ENCODE data around the gene VPS11. TPM values are rescaled to one million over a fixed set of nuclear protein-coding genes. Genes with fewer than 3 reads are reported as not detected.
A peak's percentile ranks its signal among the peaks of the same experiment; 100 is the strongest.

Gene VPS11
- total RNA-seq, result 35.1 and 37.1 TPM in 2 replicates

GRCh38 chr11:119067371-119068222, at the start of gene VPS11:
Gene VPS11 (plus strand): TSS chr11:119067818. CDS start chr11:119067824, 6 bp downstream.
- Histone ChIP-seq H3K79me2 (ENCODE audit: insufficient read depth, low read length) (peaks cover 50% of the 10 kb centered on the region), H3K4me3 (ENCODE audit: insufficient read depth, low read length) (peak within 1 kb of the TSS; percentile 98), H4K20me1 (ENCODE audit: insufficient read depth, low read length) (no peaks in the 10 kb centered on the region), H3K27me3 (ENCODE audit: insufficient read depth, low read length) (no peaks in the 10 kb centered on the region), H3K4me1 (ENCODE audit: insufficient read depth, low read length) (peaks cover 5% of the 10 kb centered on the region), H3K9me3 (ENCODE audit: low read depth, low read length) (no peaks in the 10 kb centered on the region), H3K27ac (ENCODE audit: low read depth, low read length) (peak within 1 kb of the TSS; percentile 85), H3K4me2 (ENCODE audit: insufficient read depth, low read length) (peak within 1 kb of the TSS; percentile 90), H3K36me3 (ENCODE audit: insufficient read depth, low read length) (peaks cover 24% of the 10 kb centered on the region), H2AFZ (ENCODE audit: low read length) (peak within 1 kb of the TSS; percentile 99)
- TF ChIP-seq, protein P1, sequence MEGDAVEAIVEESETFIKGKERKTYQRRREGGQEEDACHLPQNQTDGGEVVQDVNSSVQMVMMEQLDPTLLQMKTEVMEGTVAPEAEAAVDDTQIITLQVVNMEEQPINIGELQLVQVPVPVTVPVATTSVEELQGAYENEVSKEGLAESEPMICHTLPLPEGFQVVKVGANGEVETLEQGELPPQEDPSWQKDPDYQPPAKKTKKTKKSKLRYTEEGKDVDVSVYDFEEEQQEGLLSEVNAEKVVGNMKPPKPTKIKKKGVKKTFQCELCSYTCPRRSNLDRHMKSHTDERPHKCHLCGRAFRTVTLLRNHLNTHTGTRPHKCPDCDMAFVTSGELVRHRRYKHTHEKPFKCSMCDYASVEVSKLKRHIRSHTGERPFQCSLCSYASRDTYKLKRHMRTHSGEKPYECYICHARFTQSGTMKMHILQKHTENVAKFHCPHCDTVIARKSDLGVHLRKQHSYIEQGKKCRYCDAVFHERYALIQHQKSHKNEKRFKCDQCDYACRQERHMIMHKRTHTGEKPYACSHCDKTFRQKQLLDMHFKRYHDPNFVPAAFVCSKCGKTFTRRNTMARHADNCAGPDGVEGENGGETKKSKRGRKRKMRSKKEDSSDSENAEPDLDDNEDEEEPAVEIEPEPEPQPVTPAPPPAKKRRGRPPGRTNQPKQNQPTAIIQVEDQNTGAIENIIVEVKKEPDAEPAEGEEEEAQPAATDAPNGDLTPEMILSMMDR (IDR thresholded peaks at IDR 0.05; ENCODE audit: extremely low read depth, low read depth, low read length), result no peak
- peak; percentile 100 for DNase-seq (ENCODE audit: insufficient read length, low spot score, missing footprints)

- peaks cover 69% of the 10 kb centered on the region for H3K79me2 ChIP-seq (ENCODE audit: insufficient read depth, low read length)
These were observed 49.3 kb upstream of the VPS11 start, which contains the start of the genes RPS25 and TRAPPC4 for GRCh38 chr11:119018074-119018938. Gene RPS25 (minus strand): TSS chr11:119018343. CDS start chr11:119018284, 59 bp downstream. Gene TRAPPC4 (plus strand): TSS chr11:119018766. CDS start chr11:119018796, 30 bp downstream.

DNA sequence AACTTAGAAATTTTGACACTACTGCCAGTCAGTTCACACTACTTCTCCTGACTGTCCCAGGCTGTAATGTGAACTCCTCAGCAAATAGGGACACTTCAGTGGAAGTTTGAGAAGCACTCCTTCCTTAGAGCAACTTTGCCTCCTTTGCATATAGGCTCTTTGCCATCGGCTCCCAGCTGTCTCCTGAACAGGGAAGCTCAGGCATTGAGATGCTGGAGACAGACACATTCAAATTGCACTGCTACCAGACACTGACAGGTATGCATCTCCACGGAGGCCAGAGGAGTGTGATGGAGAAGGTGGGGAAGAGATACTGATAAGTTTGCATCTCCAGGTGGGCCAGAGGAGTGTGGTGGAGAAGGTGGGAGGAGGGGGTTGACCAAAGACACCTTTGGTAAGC, 47.6 kb upstream of the VPS11 start:
- peaks cover 70% of the 10 kb centered on the region for H3K79me2 ChIP-seq (ENCODE audit: insufficient read depth, low read length)
- no peaks in the 10 kb centered on the region for H3K9me3 ChIP-seq (ENCODE audit: low read depth, low read length)
- H3K4me3 ChIP-seq (ENCODE audit: insufficient read depth, low read length), result peak overlapping the region; percentile 99
- TF ChIP-seq, protein P1 (IDR thresholded peaks at IDR 0.05; ENCODE audit: extremely low read depth, low read depth, low read length), result no peak
- H2AFZ ChIP-seq (ENCODE audit: low read length), result no peak overlapping the region
- no peak for DNase-seq (ENCODE audit: insufficient read length, low spot score, missing footprints)
- H3K27me3 ChIP-seq (ENCODE audit: insufficient read depth, low read length), result no peaks in the 10 kb centered on the region
- H4K20me1 ChIP-seq (ENCODE audit: insufficient read depth, low read length), result peaks cover 17% of the 10 kb centered on the region
- peak overlapping the region; percentile 89 for H3K4me2 ChIP-seq (ENCODE audit: insufficient read depth, low read length)
- H3K27ac ChIP-seq (ENCODE audit: low read depth, low read length), result no peak overlapping the region
- H3K4me1 ChIP-seq (ENCODE audit: insufficient read depth, low read length), result peaks cover 21% of the 10 kb centered on the region
- peaks cover 51% of the 10 kb centered on the region for H3K36me3 ChIP-seq (ENCODE audit: insufficient read depth, low read length)

More at GRCh38 chr11:119018074-119018938, 49.3 kb upstream of the VPS11 start, which contains the start of the genes RPS25 and TRAPPC4:
- Histone ChIP-seq H3K4me2 (ENCODE audit: insufficient read depth, low read length) (peak within 1 kb of the TSS; percentile 89), H3K9me3 (ENCODE audit: low read depth, low read length) (no peaks in the 10 kb centered on the region), H3K27ac (ENCODE audit: low read depth, low read length) (peak within 1 kb of the TSS; percentile 87), H4K20me1 (ENCODE audit: insufficient read depth, low read length) (peaks cover 13% of the 10 kb centered on the region), H2AFZ (ENCODE audit: low read length) (peak within 1 kb of the TSS; percentile 99), H3K4me3 (ENCODE audit: insufficient read depth, low read length) (peak within 1 kb of the TSS; percentile 99), H3K36me3 (ENCODE audit: insufficient read depth, low read length) (peaks cover 54% of the 10 kb centered on the region), H3K27me3 (ENCODE audit: insufficient read depth, low read length) (no peaks in the 10 kb centered on the region), H3K4me1 (ENCODE audit: insufficient read depth, low read length) (peaks cover 21% of the 10 kb centered on the region)
- peak; percentile 95 for DNase-seq (ENCODE audit: insufficient read length, low spot score, missing footprints)
- TF ChIP-seq, protein P1 (IDR thresholded peaks at IDR 0.05; ENCODE audit: extremely low read depth, low read depth, low read length), result no peak

All from osteoblast (primary cell).